Neural crest cell (in vitro differentiated cells): Measurements from ENCODE around the gene TNFRSF1B. TPM values are rescaled to one million over a fixed set of nuclear protein-coding genes. Genes with fewer than 3 reads are reported as not detected.

Experiments
- DNase-seq: peaks from one replicate; pipeline ENCODE4 v3.0.0; 2021; ENCODE audit warnings: low read depth, mixed read lengths, low spot score
- H3K27ac Mint-ChIP-seq: one replicate; pipeline ENCODE4 v1.8.0; 2021; ENCODE audit warnings: mild to moderate bottlenecking, mixed read lengths; ENCODE audit not compliant: unreplicated experiment
- H3K27me3 Mint-ChIP-seq: 2 replicates; pipeline ENCODE4 v1.8.0; 2021; ENCODE audit warnings: low read depth, mild to moderate bottlenecking, mixed read lengths
- H3K36me3 Mint-ChIP-seq: 2 replicates; pipeline ENCODE4 v1.8.0; 2021; ENCODE audit warnings: low read depth, mild to moderate bottlenecking, mixed read lengths
- H3K4me1 Mint-ChIP-seq: 2 replicates; pipeline ENCODE4 v1.8.0; 2021; ENCODE audit warnings: mixed read lengths
- H3K4me3 Mint-ChIP-seq: one replicate; pipeline ENCODE4 v1.8.0; 2021; ENCODE audit warnings: mild to moderate bottlenecking, mixed read lengths
- H3K9me3 Mint-ChIP-seq: 2 replicates; pipeline ENCODE4 v1.8.0; 2021; ENCODE audit warnings: mixed read lengths
- CTCF ChIP-seq: fragments of 200-600 bp; sonication (generic); conservative IDR thresholded peaks from 2 replicates; pipeline ENCODE4 v1.5.0; 2021; ENCODE audit warnings: antibody characterized with exemption, mild to moderate bottlenecking
- total RNA-seq: library from RNA; stranded (reverse); gene quantifications from 2 replicates; pipeline ENCODE4 v1.2.1, GENCODE V29; 2021

The TNFRSF1B gene
- total RNA-seq, 1 donor from 2014 or later: 3.3 TPM

- Mint-ChIP-seq H3K9me3 (no peaks in the 10 kb centered on the region), H3K4me3 (no peak overlapping the region), H3K36me3 (no peaks in the 10 kb centered on the region), H3K27me3 (no peaks in the 10 kb centered on the region), H3K27ac (no peak overlapping the region), H3K4me1 (peaks cover 3% of the 10 kb centered on the region)
- no peak for TF ChIP-seq CTCF
- no peak for DNase-seq
Measured at GRCh38 chr1:12126781-12127180, 40.0 kb upstream of the TNFRSF1B start.

GRCh38 chr1:12127206-12127810, 39.5 kb upstream of the TNFRSF1B start:
- TF ChIP-seq CTCF: no peak
- DNase-seq: no peak
- H3K4me3 Mint-ChIP-seq: no peak overlapping the region
- no peaks in the 10 kb centered on the region for H3K36me3 Mint-ChIP-seq
- peaks cover 3% of the 10 kb centered on the region for H3K4me1 Mint-ChIP-seq
- no peak overlapping the region for H3K27ac Mint-ChIP-seq
- no peaks in the 10 kb centered on the region for H3K9me3 Mint-ChIP-seq
- no peaks in the 10 kb centered on the region for H3K27me3 Mint-ChIP-seq

DNA sequence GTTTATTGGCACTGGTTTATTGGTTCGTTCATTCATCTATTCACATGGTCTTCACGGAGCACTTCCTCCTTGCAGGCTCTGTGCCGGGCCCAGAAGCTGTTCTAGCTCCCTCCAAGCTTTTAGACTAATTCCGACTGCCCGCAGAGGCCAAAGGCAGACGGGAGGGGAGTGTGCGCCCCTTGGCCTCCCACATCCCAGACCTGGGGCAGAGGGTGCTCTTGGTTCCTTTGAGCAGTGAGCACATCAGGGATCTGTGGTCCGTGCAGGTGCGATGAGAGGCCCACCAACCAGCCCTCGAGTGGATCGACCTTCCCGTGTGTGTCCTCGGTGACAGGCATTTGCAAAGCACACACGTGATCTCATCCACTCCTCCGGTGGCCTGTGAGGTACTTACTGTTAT, 38.7 kb upstream of the TNFRSF1B start:
- DNase-seq: no peak
- no peaks in the 10 kb centered on the region for H3K36me3 Mint-ChIP-seq
- TF ChIP-seq CTCF: no peak
- no peaks in the 10 kb centered on the region for H3K27me3 Mint-ChIP-seq
- H3K4me3 Mint-ChIP-seq: no peak overlapping the region
- no peak overlapping the region for H3K27ac Mint-ChIP-seq
- no peaks in the 10 kb centered on the region for H3K9me3 Mint-ChIP-seq
- H3K4me1 Mint-ChIP-seq: peaks cover 8% of the 10 kb centered on the region

DNA sequence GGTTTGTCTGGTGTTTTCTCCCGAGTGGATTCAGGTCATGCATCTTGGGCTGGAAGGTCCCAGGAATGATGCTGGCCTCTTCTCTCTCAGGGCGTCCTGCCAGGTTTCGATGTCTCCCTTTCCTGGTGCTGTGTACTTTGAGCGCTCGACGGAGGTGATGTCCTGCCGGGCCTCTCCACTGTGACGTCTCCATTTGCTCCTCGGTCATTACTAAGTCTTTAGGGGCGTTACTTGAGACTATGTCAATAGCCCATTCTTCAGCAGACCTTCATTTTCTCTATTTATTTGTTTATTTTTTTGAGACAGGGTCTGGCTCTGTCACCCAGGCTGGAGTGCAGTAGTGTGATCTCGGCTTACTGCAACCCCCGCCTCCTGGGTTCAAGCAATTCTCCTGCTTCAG, 37.2 kb upstream of the TNFRSF1B start:
- Mint-ChIP-seq H3K36me3 (no peaks in the 10 kb centered on the region), H3K4me1 (peaks cover 9% of the 10 kb centered on the region), H3K27me3 (no peaks in the 10 kb centered on the region), H3K9me3 (no peaks in the 10 kb centered on the region), H3K27ac (no peak overlapping the region), H3K4me3 (no peak overlapping the region)
- TF ChIP-seq CTCF: no peak
- no peak for DNase-seq

GRCh38 chr1:12130466-12131130, 36.2 kb upstream of the TNFRSF1B start:
- no peak overlapping the region for H3K27ac Mint-ChIP-seq

More at GRCh38 chr1:12130466-12131130, 36.2 kb upstream of the TNFRSF1B start:
- no peaks in the 10 kb centered on the region for H3K9me3 Mint-ChIP-seq
- no peaks in the 10 kb centered on the region for H3K27me3 Mint-ChIP-seq
- H3K4me3 Mint-ChIP-seq: no peak overlapping the region
- no peak for DNase-seq
- no peaks in the 10 kb centered on the region for H3K36me3 Mint-ChIP-seq
- peaks cover 5% of the 10 kb centered on the region for H3K4me1 Mint-ChIP-seq
- TF ChIP-seq CTCF: no peak
